ENCODE results near the gene ESYT1.

GRCh38 chr12:56163533-56164344 is 35.7 kb downstream of the ESYT1 start:
- TF ChIP-seq CTCF (IDR thresholded peaks at IDR 0.05) (no peak), POLR2A (IDR thresholded peaks at IDR 0.05) (no peak), EP300 (IDR thresholded peaks at IDR 0.05) (no peak)
